HG03064 (cell line): ENCODE measurements around the gene URI1.

ENCODE experiments used
- ATAC-seq: cut with Tn5 transposase; IDR thresholded peaks from one replicate; pipeline ENCODE4 v1.9.1; 2021; ENCODE audit warnings: low read depth; ENCODE audit not compliant: unreplicated experiment

Gene URI1

GRCh38 chr19:30052122-30053075 lies 110.4 kb downstream of the URI1 start:
- no peak for ATAC-seq

- ATAC-seq: no peak
Observed at GRCh38 chr19:30053558-30053957, 111.5 kb downstream of the URI1 start.

- no peak for ATAC-seq
Observed at GRCh38 chr19:30054210-30054609, 112.2 kb downstream of the URI1 start.

- no peak for ATAC-seq
Observed at GRCh38 chr19:30056580-30056979, 114.5 kb downstream of the URI1 start.

GRCh38 chr19:30059741-30060457 lies 117.9 kb downstream of the URI1 start:
- no peak for ATAC-seq

GRCh38 chr19:30060531-30061222 lies 118.6 kb downstream of the URI1 start:
- ATAC-seq: no peak

GRCh38 chr19:30061223-30062064 lies 119.4 kb downstream of the URI1 start:
- no peak for ATAC-seq

- no peak for ATAC-seq
Observed at GRCh38 chr19:30062065-30062906, 120.2 kb downstream of the URI1 start.

GRCh38 chr19:30062907-30063649 lies 121.0 kb downstream of the URI1 start:
- ATAC-seq: no peak

- ATAC-seq: no peak
Observed at GRCh38 chr19:30063650-30064347, 121.8 kb downstream of the URI1 start.

- ATAC-seq: no peak
Observed at GRCh38 chr19:30064348-30064699, 122.3 kb downstream of the URI1 start.

- no peak for ATAC-seq
Observed at GRCh38 chr19:30064771-30065494, 122.9 kb downstream of the URI1 start.

GRCh38 chr19:30065680-30066606 lies 123.9 kb downstream of the URI1 start:
- no peak for ATAC-seq
